Superior temporal gyrus (tissue), 1 donor: ENCODE data around the gene SLC35B2.
A peak's percentile ranks its signal among the peaks of the same experiment; 100 is the strongest.

Experiments
- DNase-seq: peaks from one replicate; pipeline ENCODE4 v3.0.0-alpha.2; 2016; ENCODE audit errors: extremely low spot score

SLC35B2 gene

GRCh38 chr6:44268095-44268628 is 10.8 kb upstream of the SLC35B2 start:
- DNase-seq: peak; percentile 76

- no peak for DNase-seq
Measured at GRCh38 chr6:44267252-44267651, 9.9 kb upstream of the SLC35B2 start.

- DNase-seq: no peak
Measured at GRCh38 chr6:44266347-44266746, 9.0 kb upstream of the SLC35B2 start.

- no peak for DNase-seq
Measured at GRCh38 chr6:44265722-44266233, 8.4 kb upstream of the SLC35B2 start.

- DNase-seq: peak; percentile 76
Measured at GRCh38 chr6:44265007-44265721, 7.8 kb upstream of the SLC35B2 start, which contains the start of gene NFKBIE. Gene NFKBIE (minus strand): TSS chr6:44265551. CDS start chr6:44265346, 205 bp downstream.

- no peak for DNase-seq
Measured at GRCh38 chr6:44264154-44265006, 7.1 kb upstream of the SLC35B2 start.

GRCh38 chr6:44263354-44264100 is 6.2 kb upstream of the SLC35B2 start:
- DNase-seq: no peak

- DNase-seq: no peak
Measured at GRCh38 chr6:44262467-44263353, 5.4 kb upstream of the SLC35B2 start.

- no peak for DNase-seq
Measured at GRCh38 chr6:44261581-44261980, 4.3 kb upstream of the SLC35B2 start.

- DNase-seq: no peak
Measured at GRCh38 chr6:44260451-44261297, 3.3 kb upstream of the SLC35B2 start.

- DNase-seq: no peak
Measured at GRCh38 chr6:44260011-44260410, 2.7 kb upstream of the SLC35B2 start.

- no peak for DNase-seq
Measured at GRCh38 chr6:44258921-44259320, 1.6 kb upstream of the SLC35B2 start.

GRCh38 chr6:44258325-44258863 is 1.1 kb upstream of the SLC35B2 start:
- DNase-seq: no peak

- no peak for DNase-seq
Measured at GRCh38 chr6:44257753-44258324, 511 bp upstream of the SLC35B2 start.

GRCh38 chr6:44256775-44257024 is 628 bp downstream of the SLC35B2 start:
- no peak for DNase-seq

- DNase-seq: no peak
Measured at GRCh38 chr6:44255871-44256774, 1.2 kb downstream of the SLC35B2 start.

- DNase-seq: no peak
Measured at GRCh38 chr6:44255105-44255808, 2.1 kb downstream of the SLC35B2 start.
